OCI-LY3 (cell line): ENCODE measurements around the gene ACTR3.

Experiments used
- EZH2phosphoT487 ChIP-seq: fragments of 200-600 bp; shearing (Covaris generic); IDR thresholded peaks from 2 replicates; pipeline ENCODE4 v1.6.1; 2018; ENCODE audit warnings: antibody characterized with exemption, mixed run types, low read depth
- TF ChIP-seq, protein P1 (sequence below): fragments of 200-600, 300-600 bp; sonication (generic); IDR thresholded peaks from 2 replicates; pipeline ENCODE4 v1.5.1; 2014; ENCODE audit warnings: antibody characterized with exemption, low read length, low read depth

DNA sequence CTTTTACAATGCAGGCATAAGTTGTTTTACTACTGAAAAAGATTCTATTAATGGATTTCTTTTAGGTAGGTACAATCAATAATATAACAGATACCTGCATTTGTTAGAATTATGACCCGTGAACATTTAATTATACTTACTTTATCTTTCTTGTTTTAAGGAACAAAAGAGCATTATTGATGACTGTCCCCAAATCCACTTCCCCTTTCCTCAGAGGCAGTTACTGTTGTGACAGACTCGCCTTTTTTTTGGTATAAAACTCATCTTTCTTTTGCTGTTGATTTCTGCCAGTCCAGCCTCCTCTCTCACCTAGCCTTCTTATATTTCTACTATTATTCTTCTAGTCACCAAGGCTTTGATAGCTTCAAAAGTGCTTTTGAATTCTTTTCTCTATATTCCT, 12.1 kb downstream of the ACTR3 start:
- TF ChIP-seq EZH2phosphoT487, result no peak
- TF ChIP-seq, protein P1, sequence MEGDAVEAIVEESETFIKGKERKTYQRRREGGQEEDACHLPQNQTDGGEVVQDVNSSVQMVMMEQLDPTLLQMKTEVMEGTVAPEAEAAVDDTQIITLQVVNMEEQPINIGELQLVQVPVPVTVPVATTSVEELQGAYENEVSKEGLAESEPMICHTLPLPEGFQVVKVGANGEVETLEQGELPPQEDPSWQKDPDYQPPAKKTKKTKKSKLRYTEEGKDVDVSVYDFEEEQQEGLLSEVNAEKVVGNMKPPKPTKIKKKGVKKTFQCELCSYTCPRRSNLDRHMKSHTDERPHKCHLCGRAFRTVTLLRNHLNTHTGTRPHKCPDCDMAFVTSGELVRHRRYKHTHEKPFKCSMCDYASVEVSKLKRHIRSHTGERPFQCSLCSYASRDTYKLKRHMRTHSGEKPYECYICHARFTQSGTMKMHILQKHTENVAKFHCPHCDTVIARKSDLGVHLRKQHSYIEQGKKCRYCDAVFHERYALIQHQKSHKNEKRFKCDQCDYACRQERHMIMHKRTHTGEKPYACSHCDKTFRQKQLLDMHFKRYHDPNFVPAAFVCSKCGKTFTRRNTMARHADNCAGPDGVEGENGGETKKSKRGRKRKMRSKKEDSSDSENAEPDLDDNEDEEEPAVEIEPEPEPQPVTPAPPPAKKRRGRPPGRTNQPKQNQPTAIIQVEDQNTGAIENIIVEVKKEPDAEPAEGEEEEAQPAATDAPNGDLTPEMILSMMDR, result no peak
